ENCODE measurements around the gene EPC1. TPM values are rescaled to one million over a fixed set of nuclear protein-coding genes. Genes with fewer than 3 reads are reported as not detected.

EPC1 gene
- total RNA-seq, 4 donors from 2014 or later: 25.0 to 37.9 (median 29.3) TPM

- Histone ChIP-seq H3K4me1 (peaks cover 78 to 82% of the 10 kb centered on the region in 2 donors), H3K36me3 (no peaks in the 10 kb centered on the region), H3K27me3 (no peaks in the 10 kb centered on the region), H3K4me3 (no peak overlapping the region), H3K27ac (peak overlapping the region; percentile 57 to 83 (median 66)), H3K9me3 (no peaks in the 10 kb centered on the region)
- no peak for DNase-seq
- ATAC-seq: no peak
- intact Hi-C loops (cut with DNase I; ENCODE audit: low total_unique reads) (no loop called here), in situ Hi-C loops (cut with MboI; ENCODE audit: low sequenced_read_pairs in 4 of 4) (loop anchor here in 1 of 4 donors (25.0 kb wide), 1 partner anchor 265 kb away; the partner anchor contains the start of gene KIF5B)
- TF ChIP-seq, protein P1, sequence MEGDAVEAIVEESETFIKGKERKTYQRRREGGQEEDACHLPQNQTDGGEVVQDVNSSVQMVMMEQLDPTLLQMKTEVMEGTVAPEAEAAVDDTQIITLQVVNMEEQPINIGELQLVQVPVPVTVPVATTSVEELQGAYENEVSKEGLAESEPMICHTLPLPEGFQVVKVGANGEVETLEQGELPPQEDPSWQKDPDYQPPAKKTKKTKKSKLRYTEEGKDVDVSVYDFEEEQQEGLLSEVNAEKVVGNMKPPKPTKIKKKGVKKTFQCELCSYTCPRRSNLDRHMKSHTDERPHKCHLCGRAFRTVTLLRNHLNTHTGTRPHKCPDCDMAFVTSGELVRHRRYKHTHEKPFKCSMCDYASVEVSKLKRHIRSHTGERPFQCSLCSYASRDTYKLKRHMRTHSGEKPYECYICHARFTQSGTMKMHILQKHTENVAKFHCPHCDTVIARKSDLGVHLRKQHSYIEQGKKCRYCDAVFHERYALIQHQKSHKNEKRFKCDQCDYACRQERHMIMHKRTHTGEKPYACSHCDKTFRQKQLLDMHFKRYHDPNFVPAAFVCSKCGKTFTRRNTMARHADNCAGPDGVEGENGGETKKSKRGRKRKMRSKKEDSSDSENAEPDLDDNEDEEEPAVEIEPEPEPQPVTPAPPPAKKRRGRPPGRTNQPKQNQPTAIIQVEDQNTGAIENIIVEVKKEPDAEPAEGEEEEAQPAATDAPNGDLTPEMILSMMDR (IDR thresholded peaks at IDR 0.05 in 4 of 5, conservative IDR thresholded peaks at IDR 0.05 in 1 of 5): no peak
- no peak for TF ChIP-seq POLR2A (IDR thresholded peaks at IDR 0.05)
Observed at GRCh38 chr10:32326680-32327363, 20.1 kb downstream of the EPC1 start.

DNA sequence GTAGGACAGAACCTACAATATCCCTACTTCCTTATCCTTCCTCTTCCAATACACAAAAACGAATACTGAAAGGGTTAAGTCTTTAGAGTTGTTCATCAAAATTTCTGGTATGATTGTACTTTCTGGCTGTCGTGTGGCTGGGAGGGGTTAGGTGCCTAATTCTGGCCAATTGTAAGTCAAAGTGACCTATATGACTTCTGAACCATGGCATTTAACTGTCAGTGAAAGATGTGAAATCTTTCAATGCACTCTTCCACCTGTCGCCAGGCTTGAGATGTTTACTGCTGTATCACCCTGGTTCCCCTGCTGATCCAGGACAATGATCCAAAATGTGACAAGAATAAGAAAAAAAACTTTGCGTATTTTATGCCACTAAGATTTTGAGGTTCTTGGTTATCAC, 20.8 kb downstream of the EPC1 start:
- H3K9me3 ChIP-seq: no peaks in the 10 kb centered on the region
- DNase-seq: no peak
- no peak for ATAC-seq
- no peaks in the 10 kb centered on the region for H3K27me3 ChIP-seq
- H3K27ac ChIP-seq: peak overlapping the region; percentile 39 to 83 (median 50)
- H3K36me3 ChIP-seq: no peaks in the 10 kb centered on the region
- peak overlapping the region in 1 of 4 donors; percentile 23 for H3K4me3 ChIP-seq
- in situ Hi-C loops (cut with MboI; ENCODE audit: low sequenced_read_pairs in 4 of 4) (loop anchor here in 1 of 4 donors (25.0 kb wide), 1 partner anchor 264 kb away; the partner anchor contains the start of gene KIF5B), intact Hi-C loops (cut with DNase I; ENCODE audit: low total_unique reads) (no loop called here)
- H3K4me1 ChIP-seq: peaks cover 71 to 75% of the 10 kb centered on the region in 2 donors
- TF ChIP-seq, protein P1 (IDR thresholded peaks at IDR 0.05 in 4 of 5, conservative IDR thresholded peaks at IDR 0.05 in 1 of 5): no peak
- no peak for TF ChIP-seq POLR2A (IDR thresholded peaks at IDR 0.05)

DNA sequence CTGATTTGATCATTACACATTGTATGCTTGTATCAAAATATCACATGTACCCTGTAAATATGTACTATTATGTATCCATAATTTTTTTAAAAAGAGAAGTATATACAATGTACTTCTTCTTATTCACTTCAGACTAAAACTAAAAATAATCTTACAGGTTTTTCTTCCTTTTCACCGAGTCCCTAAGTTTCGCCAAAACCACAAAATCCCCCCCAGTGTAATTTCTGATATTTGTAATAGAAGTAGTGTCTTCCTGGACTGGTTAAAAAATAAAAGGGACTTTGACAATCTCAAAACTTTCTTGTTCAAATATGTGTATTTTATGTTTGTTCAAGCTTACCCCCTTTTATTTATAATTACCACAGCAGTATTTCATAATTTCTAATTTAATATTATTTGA, 23.9 kb downstream of the EPC1 start:
- peaks cover 59 to 63% of the 10 kb centered on the region in 2 donors for H3K4me1 ChIP-seq
- no peaks in the 10 kb centered on the region for H3K36me3 ChIP-seq
- H3K27ac ChIP-seq: no peak overlapping the region
- no peak overlapping the region for H3K4me3 ChIP-seq
- TF ChIP-seq, protein P1 (IDR thresholded peaks at IDR 0.05 in 4 of 5, conservative IDR thresholded peaks at IDR 0.05 in 1 of 5): no peak
- no peak for TF ChIP-seq POLR2A (IDR thresholded peaks at IDR 0.05)
- H3K9me3 ChIP-seq: no peaks in the 10 kb centered on the region
- ATAC-seq: no peak
- no peak for DNase-seq
- intact Hi-C loops (cut with DNase I; ENCODE audit: low total_unique reads) (no loop called here), in situ Hi-C loops (cut with MboI; ENCODE audit: low sequenced_read_pairs in 4 of 4) (no loop called here)
- H3K27me3 ChIP-seq: no peaks in the 10 kb centered on the region

- no peak for DNase-seq
- H3K9me3 ChIP-seq: no peaks in the 10 kb centered on the region
- intact Hi-C loops (cut with DNase I; ENCODE audit: low total_unique reads) (no loop called here), in situ Hi-C loops (cut with MboI; ENCODE audit: low sequenced_read_pairs in 4 of 4) (no loop called here)
- H3K4me3 ChIP-seq: no peak overlapping the region
- no peak for TF ChIP-seq POLR2A (IDR thresholded peaks at IDR 0.05)
- TF ChIP-seq, protein P1 (IDR thresholded peaks at IDR 0.05 in 4 of 5, conservative IDR thresholded peaks at IDR 0.05 in 1 of 5): no peak
- H3K27ac ChIP-seq: no peak overlapping the region
- H3K36me3 ChIP-seq: no peaks in the 10 kb centered on the region
- no peaks in the 10 kb centered on the region for H3K27me3 ChIP-seq
- no peak for ATAC-seq
- peaks cover 59 to 65% of the 10 kb centered on the region in 2 donors for H3K4me1 ChIP-seq
Observed at GRCh38 chr10:32321016-32321631, 25.8 kb downstream of the EPC1 start.

Measured in gastrocnemius medialis (tissue), 4 donors.